A549 treated with ZK216348 at 1 μM for 4 hours (cell line): ENCODE data around the gene DNALI1. TPM values are rescaled to one million over a fixed set of nuclear protein-coding genes. Genes with fewer than 3 reads are reported as not detected.

ENCODE experiments used
- total RNA-seq: library from RNA; stranded (reverse); fragments of 200-300 nt; extraction: Qiagen RNA extraction; gene quantifications from 5 replicates; pipeline ENCODE4 v1.2.3, GENCODE V29; 2022; ENCODE audit warnings: low read depth

The DNALI1 gene
- total RNA-seq = 0.30 TPM in 1 of 5 replicates, not detected in the others

GRCh38 chr1:37556712-37557196 lies at the start of gene DNALI1:
TSS of gene DNALI1 (plus strand) at chr1:37556940. CDS start at chr1:37556995, 55 bp downstream.

DNA sequence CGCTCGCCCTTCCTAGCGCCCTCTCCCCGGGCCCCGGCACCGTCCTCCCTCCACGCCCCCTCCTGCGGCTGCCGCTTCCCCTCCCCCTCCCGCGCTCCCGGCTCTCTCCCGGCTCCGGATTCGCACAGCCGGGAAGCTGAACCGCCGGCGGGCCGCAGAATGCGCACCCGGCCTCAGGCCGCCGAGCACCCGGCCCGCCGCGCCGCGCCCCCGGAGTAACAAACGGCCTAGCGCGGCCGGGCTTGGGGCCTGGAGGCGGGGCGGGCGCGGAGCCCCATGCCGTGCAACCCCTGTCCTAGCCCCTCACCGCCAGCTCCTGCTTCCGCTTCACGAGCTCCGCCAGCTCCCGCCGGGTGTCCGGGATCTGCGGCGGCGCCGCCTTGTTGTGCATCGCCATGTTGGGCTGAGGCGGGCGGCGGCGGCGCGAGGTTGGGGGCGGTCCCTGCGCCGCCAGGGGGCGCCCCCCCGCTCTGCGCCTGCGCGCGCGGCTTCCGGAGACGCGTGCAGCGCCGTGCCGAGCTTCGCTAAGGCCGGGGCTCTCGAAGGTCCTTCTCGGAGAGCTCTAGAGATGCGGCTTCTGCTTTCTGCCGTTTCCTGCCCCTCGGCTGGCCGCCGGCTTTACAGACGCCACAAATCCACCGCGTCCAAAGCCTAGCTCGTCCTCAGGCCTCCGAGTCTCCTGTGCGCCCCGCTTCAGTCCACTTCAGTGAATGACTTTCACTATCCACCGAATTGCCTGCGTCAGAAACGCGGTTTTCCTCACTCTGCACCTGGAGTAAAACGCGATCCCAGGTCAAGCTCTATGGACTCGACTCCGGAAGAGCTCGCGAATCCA lies 42.2 kb upstream of the DNALI1 start, which contains the start of gene MEAF6:
Gene MEAF6 (minus strand): TSS at position 417 of the 835 bp plus-strand sequence. CDS start 20 bp downstream, at position 397.

DNA sequence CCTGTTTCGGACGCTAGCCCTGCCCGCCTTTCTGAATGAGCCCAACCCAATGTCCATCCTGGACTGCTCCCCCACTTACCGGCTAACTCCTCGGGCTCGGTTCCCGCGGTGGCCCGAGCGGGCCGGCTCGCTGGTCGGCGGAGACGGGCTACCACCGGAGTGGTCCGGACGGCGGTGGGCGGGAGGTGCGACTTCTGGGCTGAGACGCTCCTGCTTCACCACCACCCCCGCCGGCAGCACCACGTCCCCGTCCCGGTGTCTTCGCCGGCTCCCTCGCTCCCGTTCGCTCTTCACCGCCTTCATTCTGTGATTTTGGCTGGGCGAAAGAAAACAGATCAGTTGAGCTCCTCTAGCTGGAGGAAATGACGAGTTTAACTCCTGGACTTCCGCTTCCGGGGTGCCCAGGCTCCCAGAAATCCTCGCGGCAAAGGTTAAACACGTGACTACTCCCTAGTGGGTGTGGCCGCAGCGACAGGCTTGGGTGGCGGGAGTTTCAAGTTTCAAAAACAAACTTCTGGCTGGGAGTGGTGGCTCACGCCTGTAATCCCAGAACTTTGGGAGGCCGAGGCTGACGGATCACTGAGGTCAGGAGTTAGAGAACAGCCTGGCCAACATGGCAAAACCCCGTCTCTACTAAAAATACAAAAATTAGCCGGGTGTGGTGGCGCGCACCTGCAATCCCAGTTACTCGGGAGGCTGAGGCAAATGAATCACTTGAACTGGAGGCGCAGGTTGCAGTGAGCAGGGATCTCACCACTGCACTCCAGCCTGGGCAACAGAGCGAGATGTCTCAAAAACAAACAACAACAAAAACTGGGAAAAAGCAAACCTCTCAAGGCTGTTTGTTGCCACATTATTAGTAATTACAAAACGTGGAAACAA lies 2.6 kb upstream of the DNALI1 start, which contains the start of gene SNIP1:
Gene SNIP1 (minus strand): TSS at position 367 of the 882 bp plus-strand sequence. CDS start 64 bp downstream, at position 303.

DNA sequence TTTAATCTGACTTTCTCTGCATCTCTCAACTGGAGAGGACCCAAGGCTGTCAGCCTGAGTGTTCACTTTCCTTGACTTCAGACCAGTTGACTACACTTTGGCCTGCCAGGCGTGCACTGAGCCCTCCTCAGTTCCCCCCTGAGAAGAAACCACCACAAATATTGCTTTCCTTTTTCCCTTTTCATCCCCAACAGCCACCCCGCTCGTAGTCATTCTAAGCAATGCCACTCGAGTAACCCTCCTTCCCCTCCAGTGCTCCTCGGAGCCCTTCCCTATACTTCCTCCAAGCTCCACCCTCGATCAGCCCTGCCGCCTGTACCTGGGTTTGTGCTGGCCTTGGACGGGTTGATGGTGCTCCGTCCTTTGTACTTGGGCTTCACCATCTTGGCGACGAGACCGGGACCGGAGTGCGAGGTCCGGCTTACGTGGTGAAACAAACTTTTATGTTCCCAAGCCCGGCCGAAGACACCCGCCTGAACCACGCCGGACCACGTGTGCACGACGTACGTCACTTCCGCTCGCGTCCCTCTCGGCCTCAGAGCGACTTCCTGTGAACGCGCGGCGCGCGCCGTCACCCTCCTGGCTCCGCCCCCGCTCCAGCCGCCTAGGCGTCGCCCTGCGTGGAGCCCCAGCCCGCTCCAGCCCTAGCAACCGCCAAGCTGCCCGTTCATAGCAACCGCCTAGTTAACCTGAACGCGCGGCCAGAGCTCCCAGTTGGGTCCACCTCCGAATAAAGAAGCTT lies 38.9 kb downstream of the DNALI1 start, which contains the start of gene GNL2:
Gene GNL2 (minus strand): TSS at position 498 of the 742 bp plus-strand sequence. CDS start 115 bp downstream, at position 383.

Other genes starting within 250 kb of the DNALI1 start
- gene ZC3H12A, start 82.4 kb upstream of the DNALI1 start, total RNA-seq = 22.1 to 41.3 TPM (median 32.9 TPM) in 5 replicates
- 39.4 to 56.3 TPM (median 41.9 TPM) in 5 replicates for gene MEAF6, start 42.2 kb upstream of the DNALI1 start, total RNA-seq
- 8.3 to 13.6 TPM (median 10.8 TPM) in 5 replicates for gene SNIP1, start 2.6 kb upstream of the DNALI1 start, total RNA-seq
- 50.4 to 74.7 TPM (median 58.2 TPM) in 5 replicates for gene GNL2, start 39.0 kb downstream of the DNALI1 start, total RNA-seq
- 0.09 to 0.13 TPM (median 0.12 TPM) in 4 of 5 replicates, not detected in the other for gene RSPO1, start 78.0 kb downstream of the DNALI1 start, total RNA-seq
- gene CDCA8, start 135.6 kb downstream of the DNALI1 start, total RNA-seq = 44.6 to 52.4 TPM (median 46.6 TPM) in 5 replicates
- gene EPHA10, start 208.2 kb downstream of the DNALI1 start, total RNA-seq = 0.69 to 1.7 TPM (median 0.75 TPM) in 5 replicates
- gene MANEAL, start 236.9 kb downstream of the DNALI1 start, total RNA-seq = 20.8 to 26.9 TPM (median 25.3 TPM) in 5 replicates